Pericardium fibroblast (primary cell): ENCODE data around the gene PCDHGA2. TPM values are rescaled to one million over a fixed set of nuclear protein-coding genes. Genes with fewer than 3 reads are reported as not detected.

Experiments used
- total RNA-seq: library from RNA; depleted of rRNA; stranded (reverse); fragments of >200 nt; gene quantifications from 2 replicates; pipeline ENCODE4 v1.2.3, GENCODE V29; 2015

The PCDHGA2 gene
- total RNA-seq, 1 donor from 2014 or later, result 3.5 TPM

Other genes with a start within 250 kb of the PCDHGA2 start
- 0.09 and 0.93 TPM in 2 replicates for gene PCDHB2, start 244.1 kb upstream of the PCDHGA2 start, total RNA-seq
- gene PCDHB3, start 238.3 kb upstream of the PCDHGA2 start, total RNA-seq, result 0.23 TPM in 1 of 2 replicates, not detected in the other
- 0.35 and 0.94 TPM in 2 replicates for gene PCDHB4, start 216.9 kb upstream of the PCDHGA2 start, total RNA-seq
- 0.34 and 2.2 TPM in 2 replicates for gene PCDHB5, start 203.6 kb upstream of the PCDHGA2 start, total RNA-seq
- 0.12 TPM in 1 of 2 replicates, not detected in the other for gene PCDHB6, start 188.7 kb upstream of the PCDHGA2 start, total RNA-seq
- gene PCDHB7, start 166.1 kb upstream of the PCDHGA2 start, total RNA-seq, result 0.23 and 0.34 TPM in 2 replicates
- gene PCDHB8, start 161.0 kb upstream of the PCDHGA2 start, total RNA-seq, result not detected in 2 replicates
- under 0.01 and 1.1 TPM in 2 replicates for gene PCDHB16, start 156.4 kb upstream of the PCDHGA2 start, total RNA-seq
- gene PCDHB9, start 151.6 kb upstream of the PCDHGA2 start, total RNA-seq, result 0.23 and 0.43 TPM in 2 replicates
- gene PCDHB10, start 146.4 kb upstream of the PCDHGA2 start, total RNA-seq, result 0.12 and 0.17 TPM in 2 replicates
- gene PCDHB11, start 139.1 kb upstream of the PCDHGA2 start, total RNA-seq, result 0.12 TPM in 1 of 2 replicates, not detected in the other
- under 0.01 and 0.26 TPM in 2 replicates for gene PCDHB12, start 130.0 kb upstream of the PCDHGA2 start, total RNA-seq
- gene PCDHB13, start 124.8 kb upstream of the PCDHGA2 start, total RNA-seq, result 0.35 and 0.43 TPM in 2 replicates
- gene PCDHB14, start 115.4 kb upstream of the PCDHGA2 start, total RNA-seq, result 0.70 TPM in 1 of 2 replicates, not detected in the other
- gene PCDHB15, start 93.4 kb upstream of the PCDHGA2 start, total RNA-seq, result under 0.01 and 0.12 TPM in 2 replicates
- not detected in 2 replicates for gene SLC25A2, start 34.7 kb upstream of the PCDHGA2 start, total RNA-seq
- gene TAF7, start 18.0 kb upstream of the PCDHGA2 start, total RNA-seq, result 34.3 and 45.5 TPM in 2 replicates
- gene PCDHGA1, start 8.2 kb upstream of the PCDHGA2 start, total RNA-seq, result 0.35 and 0.85 TPM in 2 replicates
- gene PCDHGA3, start 5.1 kb downstream of the PCDHGA2 start, total RNA-seq, result 1.8 and 4.4 TPM in 2 replicates
- 0.82 and 0.94 TPM in 2 replicates for gene PCDHGB1, start 11.3 kb downstream of the PCDHGA2 start, total RNA-seq
- gene PCDHGA4, start 16.3 kb downstream of the PCDHGA2 start, total RNA-seq, result 2.8 and 3.9 TPM in 2 replicates
- gene PCDHGB2, start 21.2 kb downstream of the PCDHGA2 start, total RNA-seq, result 0.77 and 3.3 TPM in 2 replicates
- 0.68 and 2.1 TPM in 2 replicates for gene PCDHGA5, start 25.4 kb downstream of the PCDHGA2 start, total RNA-seq
- 0.58 and 1.8 TPM in 2 replicates for gene PCDHGB3, start 31.5 kb downstream of the PCDHGA2 start, total RNA-seq
- 3.7 and 4.3 TPM in 2 replicates for gene PCDHGA6, start 35.1 kb downstream of the PCDHGA2 start, total RNA-seq
- 4.4 and 5.1 TPM in 2 replicates for gene PCDHGA7, start 44.0 kb downstream of the PCDHGA2 start, total RNA-seq
- 11.6 and 12.8 TPM in 2 replicates for gene PCDHGB4, start 48.9 kb downstream of the PCDHGA2 start, total RNA-seq
- 0.70 and 1.4 TPM in 2 replicates for gene PCDHGA8, start 53.9 kb downstream of the PCDHGA2 start, total RNA-seq
- 19.2 and 23.3 TPM in 2 replicates for gene PCDHGB5, start 59.2 kb downstream of the PCDHGA2 start, total RNA-seq
- 1.4 and 2.5 TPM in 2 replicates for gene PCDHGA9, start 64.0 kb downstream of the PCDHGA2 start, total RNA-seq
- gene PCDHGB6, start 69.3 kb downstream of the PCDHGA2 start, total RNA-seq, result 0.93 and 1.4 TPM in 2 replicates
- gene PCDHGA10, start 74.2 kb downstream of the PCDHGA2 start, total RNA-seq, result 6.9 and 8.6 TPM in 2 replicates
- gene PCDHGB7, start 78.9 kb downstream of the PCDHGA2 start, total RNA-seq, result 8.3 and 12.5 TPM in 2 replicates
- 11.7 and 12.9 TPM in 2 replicates for gene PCDHGA11, start 82.3 kb downstream of the PCDHGA2 start, total RNA-seq
- gene PCDHGA12, start 91.7 kb downstream of the PCDHGA2 start, total RNA-seq, result 18.8 and 27.2 TPM in 2 replicates
- gene PCDHGC3, start 137.2 kb downstream of the PCDHGA2 start, total RNA-seq, result 55.5 and 77.5 TPM in 2 replicates
- 0.23 and 0.26 TPM in 2 replicates for gene PCDHGC4, start 146.3 kb downstream of the PCDHGA2 start, total RNA-seq
- 0.43 and 0.58 TPM in 2 replicates for gene PCDHGC5, start 150.3 kb downstream of the PCDHGA2 start, total RNA-seq